ENCODE results near the gene MED16. TPM values are rescaled to one million over a fixed set of nuclear protein-coding genes. Genes with fewer than 3 reads are reported as not detected.

Gene MED16
- total and polyA plus RNA-seq, 2 of the 13 experiments (the other 11 are each of a cell fraction or from before 2014, with no cell fraction given): 13.3 to 14.8 TPM

DNA sequence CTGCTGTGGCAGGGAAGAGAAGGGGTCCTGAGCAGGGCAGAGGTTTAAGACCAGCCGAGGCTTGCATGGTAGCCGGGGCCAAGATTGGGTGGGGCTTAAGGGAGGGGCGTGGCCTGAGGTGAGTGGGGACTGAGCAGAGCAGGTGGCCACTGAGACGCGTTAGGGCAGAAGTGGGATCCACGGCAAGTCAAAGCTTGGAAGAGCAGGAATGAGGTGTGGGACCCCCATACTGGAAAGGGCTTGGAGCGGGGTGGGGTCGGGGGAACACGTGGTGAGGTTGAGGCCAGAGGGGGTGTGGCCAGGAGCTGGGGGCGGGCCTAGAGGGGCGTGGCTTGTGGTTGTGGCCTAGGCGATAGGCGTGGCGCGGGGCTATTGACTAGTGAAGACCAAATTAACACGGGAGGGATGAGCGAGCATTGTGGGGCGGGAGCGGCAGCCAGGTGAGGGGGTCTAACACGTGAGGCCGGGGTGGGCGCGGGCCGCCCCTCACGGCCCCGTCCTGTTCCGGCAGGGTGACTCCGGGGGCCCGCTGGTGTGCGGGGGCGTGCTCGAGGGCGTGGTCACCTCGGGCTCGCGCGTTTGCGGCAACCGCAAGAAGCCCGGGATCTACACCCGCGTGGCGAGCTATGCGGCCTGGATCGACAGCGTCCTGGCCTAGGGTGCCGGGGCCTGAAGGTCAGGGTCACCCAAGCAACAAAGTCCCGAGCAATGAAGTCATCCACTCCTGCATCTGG is 30.2 kb downstream of the MED16 start:
- Histone ChIP-seq H3K4me3 (replicated peaks in 1 of 3; ENCODE audit: insufficient read depth in 1 of 3, low read depth in 2 of 3, low read length in 3 of 3) (no peak overlapping the region), H4K20me1 (ENCODE audit: insufficient read depth, low read length) (no peaks in the 10 kb centered on the region), H3K4me1 (ENCODE audit: insufficient read depth, low read length) (peaks cover 19% of the 10 kb centered on the region), H3K9ac (ENCODE audit: insufficient read depth, low read depth, low read length) (no peak overlapping the region), H3K9me3 (ENCODE audit: low read length) (no peaks in the 10 kb centered on the region), H3K27ac (ENCODE audit: extremely low read length, insufficient read depth, low read length) (no peak overlapping the region), H3K27me3 (ENCODE audit: control insufficient read depth in 1 of 2, insufficient read depth in 2 of 2, low read length in 2 of 2) (no peaks in the 10 kb centered on the region), H3K4me2 (ENCODE audit: low read depth, low read length) (no peak overlapping the region), H3K36me3 (replicated peaks in 1 of 2; ENCODE audit: control insufficient read depth in 1 of 2, insufficient read depth in 2 of 2, low read length in 2 of 2) (0 out of 5 replicates have a peak, but pooled peaks cover 0 to 3% of the 10 kb centered on the region in 2 experiments), H2AFZ (ENCODE audit: low read length) (no peak overlapping the region), H3K79me2 (ENCODE audit: insufficient read depth, low read length) (no peaks in the 10 kb centered on the region)
- DNase-seq (ENCODE audit: low spot score) (no peak), ATAC-seq (peak; percentile 10; the same call in 1 of the 3 replicates), FAIRE-seq (no peak)
- in situ Hi-C loops (cut with HindIII; ENCODE audit: extremely low pct_ligation_motif_present, low pct_unique_long_range_greater_than_20kb): loop anchor here (5.0 to 10.0 kb wide), 2 partner anchors 55 to 122 kb away; partner anchors contain the start of genes KISS1R and WDR18
- no TSS peak for BruUV-seq (replicated peaks)
- intact Hi-C loops (cut with micrococcal nuclease; ENCODE audit: unreplicated experiment): loop anchor here (2.0 kb wide), 1 partner anchor 54 kb away; the partner anchor contains the start of gene KISS1R
- 88% methylated on average over 36 of the region's 48 CpGs for WGBS (ENCODE audit: low lambda C conversion rate)
- CTCF ChIA-PET (ENCODE audit: low intra/inter-chr PET ratio, low total read pairs): no interaction called here
- POLR2A ChIA-PET: interaction anchor here (1.0 kb wide), 1 partner anchor 39 kb away, joined by 3 read pairs; no protein-coding TSS in a partner anchor
- no peak for TF ChIP-seq ZNF34 (CRISPR knock-in tag; IDR thresholded peaks at IDR 0.05; ENCODE audit: borderline replicate concordance)
- TF ChIP-seq RCOR2 (CRISPR knock-in tag; IDR thresholded peaks at IDR 0.05): no peak
- no peak for TF ChIP-seq ZBTB8A (CRISPR knock-in tag; IDR thresholded peaks at IDR 0.05; ENCODE audit: borderline replicate concordance, low read depth)
- peak; percentile 59 for TF ChIP-seq AGO2 (optimal IDR thresholded peaks at IDR 0.05; ENCODE audit: low read depth, low read length)
- 0 out of 2 replicates have a peak, but pooled peaks have one; percentile 46 for TF ChIP-seq ZBTB38 (CRISPR knock-in tag; IDR thresholded peaks at IDR 0.05)
- TF ChIP-seq NFE2 (CRISPR knock-in tag; IDR thresholded peaks at IDR 0.05): no peak
- 0 out of 2 replicates have a peak, but pooled peaks have one; percentile 59 for TF ChIP-seq SP4 (CRISPR knock-in tag; IDR thresholded peaks at IDR 0.05)
- TF ChIP-seq, protein P1, sequence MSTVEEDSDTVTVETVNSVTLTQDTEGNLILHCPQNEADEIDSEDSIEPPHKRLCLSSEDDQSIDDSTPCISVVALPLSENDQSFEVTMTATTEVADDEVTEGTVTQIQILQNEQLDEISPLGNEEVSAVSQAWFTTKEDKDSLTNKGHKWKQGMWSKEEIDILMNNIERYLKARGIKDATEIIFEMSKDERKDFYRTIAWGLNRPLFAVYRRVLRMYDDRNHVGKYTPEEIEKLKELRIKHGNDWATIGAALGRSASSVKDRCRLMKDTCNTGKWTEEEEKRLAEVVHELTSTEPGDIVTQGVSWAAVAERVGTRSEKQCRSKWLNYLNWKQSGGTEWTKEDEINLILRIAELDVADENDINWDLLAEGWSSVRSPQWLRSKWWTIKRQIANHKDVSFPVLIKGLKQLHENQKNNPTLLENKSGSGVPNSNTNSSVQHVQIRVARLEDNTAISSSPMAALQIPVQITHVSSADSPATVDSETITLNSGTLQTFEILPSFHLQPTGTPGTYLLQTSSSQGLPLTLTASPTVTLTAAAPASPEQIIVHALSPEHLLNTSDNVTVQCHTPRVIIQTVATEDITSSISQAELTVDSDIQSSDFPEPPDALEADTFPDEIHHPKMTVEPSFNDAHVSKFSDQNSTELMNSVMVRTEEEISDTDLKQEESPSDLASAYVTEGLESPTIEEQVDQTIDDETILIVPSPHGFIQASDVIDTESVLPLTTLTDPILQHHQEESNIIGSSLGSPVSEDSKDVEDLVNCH (CRISPR knock-in tag; IDR thresholded peaks at IDR 0.05): no peak
- TF ChIP-seq HOXA3 (CRISPR knock-in tag; IDR thresholded peaks at IDR 0.05): peak; percentile 37; the same call in 1 of the 2 replicates
- no peak for TF ChIP-seq ZNF841 (CRISPR knock-in tag; IDR thresholded peaks at IDR 0.05; ENCODE audit: borderline replicate concordance)
- no peak for TF ChIP-seq ZNF501 (CRISPR knock-in tag; IDR thresholded peaks at IDR 0.05)
- TF ChIP-seq GPN1 (CRISPR knock-in tag; IDR thresholded peaks at IDR 0.05; ENCODE audit: borderline replicate concordance): no peak
- TF ChIP-seq, protein P2, sequence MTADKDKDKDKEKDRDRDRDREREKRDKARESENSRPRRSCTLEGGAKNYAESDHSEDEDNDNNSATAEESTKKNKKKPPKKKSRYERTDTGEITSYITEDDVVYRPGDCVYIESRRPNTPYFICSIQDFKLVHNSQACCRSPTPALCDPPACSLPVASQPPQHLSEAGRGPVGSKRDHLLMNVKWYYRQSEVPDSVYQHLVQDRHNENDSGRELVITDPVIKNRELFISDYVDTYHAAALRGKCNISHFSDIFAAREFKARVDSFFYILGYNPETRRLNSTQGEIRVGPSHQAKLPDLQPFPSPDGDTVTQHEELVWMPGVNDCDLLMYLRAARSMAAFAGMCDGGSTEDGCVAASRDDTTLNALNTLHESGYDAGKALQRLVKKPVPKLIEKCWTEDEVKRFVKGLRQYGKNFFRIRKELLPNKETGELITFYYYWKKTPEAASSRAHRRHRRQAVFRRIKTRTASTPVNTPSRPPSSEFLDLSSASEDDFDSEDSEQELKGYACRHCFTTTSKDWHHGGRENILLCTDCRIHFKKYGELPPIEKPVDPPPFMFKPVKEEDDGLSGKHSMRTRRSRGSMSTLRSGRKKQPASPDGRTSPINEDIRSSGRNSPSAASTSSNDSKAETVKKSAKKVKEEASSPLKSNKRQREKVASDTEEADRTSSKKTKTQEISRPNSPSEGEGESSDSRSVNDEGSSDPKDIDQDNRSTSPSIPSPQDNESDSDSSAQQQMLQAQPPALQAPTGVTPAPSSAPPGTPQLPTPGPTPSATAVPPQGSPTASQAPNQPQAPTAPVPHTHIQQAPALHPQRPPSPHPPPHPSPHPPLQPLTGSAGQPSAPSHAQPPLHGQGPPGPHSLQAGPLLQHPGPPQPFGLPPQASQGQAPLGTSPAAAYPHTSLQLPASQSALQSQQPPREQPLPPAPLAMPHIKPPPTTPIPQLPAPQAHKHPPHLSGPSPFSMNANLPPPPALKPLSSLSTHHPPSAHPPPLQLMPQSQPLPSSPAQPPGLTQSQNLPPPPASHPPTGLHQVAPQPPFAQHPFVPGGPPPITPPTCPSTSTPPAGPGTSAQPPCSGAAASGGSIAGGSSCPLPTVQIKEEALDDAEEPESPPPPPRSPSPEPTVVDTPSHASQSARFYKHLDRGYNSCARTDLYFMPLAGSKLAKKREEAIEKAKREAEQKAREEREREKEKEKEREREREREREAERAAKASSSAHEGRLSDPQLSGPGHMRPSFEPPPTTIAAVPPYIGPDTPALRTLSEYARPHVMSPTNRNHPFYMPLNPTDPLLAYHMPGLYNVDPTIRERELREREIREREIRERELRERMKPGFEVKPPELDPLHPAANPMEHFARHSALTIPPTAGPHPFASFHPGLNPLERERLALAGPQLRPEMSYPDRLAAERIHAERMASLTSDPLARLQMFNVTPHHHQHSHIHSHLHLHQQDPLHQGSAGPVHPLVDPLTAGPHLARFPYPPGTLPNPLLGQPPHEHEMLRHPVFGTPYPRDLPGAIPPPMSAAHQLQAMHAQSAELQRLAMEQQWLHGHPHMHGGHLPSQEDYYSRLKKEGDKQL (CRISPR knock-in tag; IDR thresholded peaks at IDR 0.05; ENCODE audit: low read depth): no peak
- TF ChIP-seq ZNF329 (CRISPR knock-in tag; IDR thresholded peaks at IDR 0.05; ENCODE audit: low read depth): no peak
- no peak for TF ChIP-seq SMAD1 (CRISPR knock-in tag; IDR thresholded peaks at IDR 0.05; ENCODE audit: borderline replicate concordance, low read depth)
- no peak for TF ChIP-seq TEAD3 (CRISPR knock-in tag; optimal IDR thresholded peaks at IDR 0.05; ENCODE audit: borderline replicate concordance)
